ENCODE results near the gene TXNRD1.
"Not testable (repeated sequence)": the region's sequence is repeated elsewhere in the genome, so short reads cannot be mapped to it uniquely, and the experiment has no call there.

Gene TXNRD1

GRCh38 chr12:104376650-104377513 is 161.3 kb downstream of the TXNRD1 start:
- no peak for FAIRE-seq

GRCh38 chr12:104377514-104377812 is 161.9 kb downstream of the TXNRD1 start:
- FAIRE-seq, result no peak

- FAIRE-seq, result no peak
Observed at GRCh38 chr12:104378427-104378826, 162.8 kb downstream of the TXNRD1 start.

GRCh38 chr12:104381341-104381730 is 165.8 kb downstream of the TXNRD1 start:
- no peak for FAIRE-seq

GRCh38 chr12:104381731-104382480 is 166.3 kb downstream of the TXNRD1 start:
- no peak for FAIRE-seq

GRCh38 chr12:104384141-104384880 is 168.7 kb downstream of the TXNRD1 start:
- no peak for FAIRE-seq

- no peak for FAIRE-seq
Observed at GRCh38 chr12:104385510-104385909, 169.9 kb downstream of the TXNRD1 start.

GRCh38 chr12:104386461-104386860 is 170.9 kb downstream of the TXNRD1 start:
- FAIRE-seq, result no peak

- no peak for FAIRE-seq
Observed at GRCh38 chr12:104387190-104387589, 171.6 kb downstream of the TXNRD1 start.

GRCh38 chr12:104394086-104394485 is 178.5 kb downstream of the TXNRD1 start:
- FAIRE-seq, result not testable (repeated sequence)
